Karpas-422 (cell line): ENCODE results near the gene SH3GLB2. TPM values are rescaled to one million over a fixed set of nuclear protein-coding genes. Genes with fewer than 3 reads are reported as not detected.

ENCODE experiments used
- DNase-seq: peaks from one replicate; pipeline ENCODE4 v3.0.0-alpha.2; 2015
- H2AFZ ChIP-seq: fragments of 200-600 bp; sonication (generic); 2 replicates; pipeline ENCODE4 v1.6.1; 2014; ENCODE audit warnings: antibody characterized with exemption, low read length, mixed read lengths
- H3K27ac ChIP-seq: fragments of 200-600 bp; sonication (generic); 2 replicates; pipeline ENCODE4 v1.5.1; 2014; ENCODE audit warnings: mild to moderate bottlenecking, low read length, moderate library complexity
- H3K27me3 ChIP-seq: fragments of 200-600 bp; sonication (generic); 2 replicates; pipeline ENCODE4 v1.6.1; 2014; ENCODE audit warnings: low read length, mixed read lengths
- H3K36me3 ChIP-seq: fragments of 200-600 bp; sonication (generic); 2 replicates; pipeline ENCODE4 v1.6.1; 2014; ENCODE audit warnings: low read length, mixed read lengths; ENCODE audit not compliant: insufficient read depth
- H3K4me1 ChIP-seq: fragments of 200-600 bp; sonication (generic); 2 replicates; pipeline ENCODE4 v1.6.1; 2014; ENCODE audit warnings: mild to moderate bottlenecking, low read length, mixed read lengths
- H3K4me2 ChIP-seq: fragments of 200-600 bp; sonication (generic); 2 replicates; pipeline ENCODE4 v1.6.1; 2014; ENCODE audit warnings: low read length, low read depth, mild to moderate bottlenecking; ENCODE audit not compliant: poor library complexity, severe bottlenecking
- H3K4me3 ChIP-seq: fragments of 200-600 bp; sonication (generic); 2 replicates; pipeline ENCODE4 v1.5.1; 2014; ENCODE audit warnings: mild to moderate bottlenecking, antibody characterized with exemption, low read length, mixed read lengths
- H3K79me2 ChIP-seq: fragments of 200-600 bp; sonication (generic); 2 replicates; pipeline ENCODE4 v1.6.1; 2014; ENCODE audit warnings: mild to moderate bottlenecking, low read length, mixed read lengths
- H3K9ac ChIP-seq: fragments of 200-600 bp; sonication (generic); 2 replicates; pipeline ENCODE4 v1.6.0; 2014; ENCODE audit warnings: low read length
- H3K9me2 ChIP-seq: fragments of 200-600 bp; sonication (generic), shearing (Covaris generic); replicated peaks from 2 replicates; pipeline ENCODE4 v1.6.0; 2014; ENCODE audit warnings: mild to moderate bottlenecking, low read length, moderate library complexity; ENCODE audit not compliant: insufficient read depth
- H3K9me3 ChIP-seq: fragments of 300-700, 200-600 bp; sonication (generic); 2 replicates; pipeline ENCODE4 v1.6.1; 2014; ENCODE audit warnings: low read length, mixed read lengths
- H4K20me1 ChIP-seq: fragments of 200-600 bp; sonication (generic); 2 replicates; pipeline ENCODE4 v1.6.1; 2014; ENCODE audit warnings: mild to moderate bottlenecking, antibody characterized with exemption, low read length, low read depth; ENCODE audit not compliant: insufficient read depth
- total RNA-seq: library from RNA; depleted of rRNA; stranded (reverse); fragments of >200 nt; shearing (Covaris generic); gene quantifications from 2 replicates; pipeline ENCODE4 v1.2.3, GENCODE V29; 2014; ENCODE audit warnings: low replicate concordance

Gene SH3GLB2
- total RNA-seq, 1 experiment from 2014 or later = 42.1 TPM

GRCh38 chr9:129031514-129031913 lies 3.4 kb upstream of the SH3GLB2 start:
- no peak overlapping the region for H3K9ac ChIP-seq
- H3K27ac ChIP-seq = no peak overlapping the region
- H3K27me3 ChIP-seq = no peaks in the 10 kb centered on the region
- H3K36me3 ChIP-seq = no peaks in the 10 kb centered on the region
- H3K9me3 ChIP-seq = no peaks in the 10 kb centered on the region
- H3K4me2 ChIP-seq = no peak overlapping the region
- H3K4me1 ChIP-seq = peaks cover 19% of the 10 kb centered on the region
- DNase-seq = no peak
- peaks cover 15% of the 10 kb centered on the region for H3K79me2 ChIP-seq
- peaks cover 8% of the 10 kb centered on the region; the same call in 1 of the 2 replicates for H4K20me1 ChIP-seq
- no peak overlapping the region for H3K4me3 ChIP-seq
- H3K9me2 ChIP-seq = no peaks in the 10 kb centered on the region
- H2AFZ ChIP-seq = no peak overlapping the region

GRCh38 chr9:129030191-129030590 lies 2.1 kb upstream of the SH3GLB2 start:
- DNase-seq = no peak
- H3K9me3 ChIP-seq = no peaks in the 10 kb centered on the region
- peaks cover 27% of the 10 kb centered on the region for H3K79me2 ChIP-seq
- H4K20me1 ChIP-seq = peaks cover 8% of the 10 kb centered on the region; the same call in 1 of the 2 replicates
- H3K9me2 ChIP-seq = no peaks in the 10 kb centered on the region
- no peak overlapping the region for H3K4me2 ChIP-seq
- H3K27ac ChIP-seq = no peak overlapping the region
- H3K36me3 ChIP-seq = no peaks in the 10 kb centered on the region
- H3K9ac ChIP-seq = no peak overlapping the region
- peaks cover 21% of the 10 kb centered on the region for H3K4me1 ChIP-seq
- no peak overlapping the region for H2AFZ ChIP-seq
- H3K27me3 ChIP-seq = no peaks in the 10 kb centered on the region
- H3K4me3 ChIP-seq = no peak overlapping the region

GRCh38 chr9:129027685-129028191 lies 393 bp downstream of the SH3GLB2 start:
- peak; percentile 88 for DNase-seq
- peaks cover 21% of the 10 kb centered on the region for H3K4me1 ChIP-seq
- no peaks in the 10 kb centered on the region for H3K9me2 ChIP-seq
- no peak overlapping the region for H2AFZ ChIP-seq
- H3K36me3 ChIP-seq = no peaks in the 10 kb centered on the region
- H3K79me2 ChIP-seq = peaks cover 47% of the 10 kb centered on the region
- H3K27me3 ChIP-seq = no peaks in the 10 kb centered on the region
- H4K20me1 ChIP-seq = peaks cover 8% of the 10 kb centered on the region; the same call in 1 of the 2 replicates
- H3K27ac ChIP-seq = peak overlapping the region; percentile 49; the same call in 1 of the 2 replicates
- peak overlapping the region; percentile 81 for H3K9ac ChIP-seq
- peak overlapping the region; percentile 94 for H3K4me3 ChIP-seq
- H3K4me2 ChIP-seq = peak overlapping the region; percentile 90
- no peaks in the 10 kb centered on the region for H3K9me3 ChIP-seq

- Histone ChIP-seq H3K27ac (peak overlapping the region; percentile 49), H3K9ac (peak overlapping the region; percentile 81), H3K9me2 (no peaks in the 10 kb centered on the region), H4K20me1 (peaks cover 8% of the 10 kb centered on the region; the same call in 1 of the 2 replicates), H3K36me3 (no peaks in the 10 kb centered on the region), H3K4me3 (peak overlapping the region; percentile 94), H3K4me1 (peaks cover 21% of the 10 kb centered on the region), H3K79me2 (peaks cover 52% of the 10 kb centered on the region), H3K4me2 (peak overlapping the region; percentile 90), H3K27me3 (no peaks in the 10 kb centered on the region), H2AFZ (no peak overlapping the region), H3K9me3 (no peaks in the 10 kb centered on the region)
- peak; percentile 72 for DNase-seq
These were observed 877 bp downstream of the SH3GLB2 start for GRCh38 chr9:129027224-129027684.

- Histone ChIP-seq H3K9ac (peak overlapping the region; percentile 81), H4K20me1 (peaks cover 8% of the 10 kb centered on the region; the same call in 1 of the 2 replicates), H3K9me3 (no peaks in the 10 kb centered on the region), H3K79me2 (peaks cover 54% of the 10 kb centered on the region), H3K27ac (peak overlapping the region; percentile 49; the same call in 1 of the 2 replicates), H3K27me3 (no peaks in the 10 kb centered on the region), H3K4me2 (peak overlapping the region; percentile 90), H3K9me2 (no peaks in the 10 kb centered on the region), H3K36me3 (no peaks in the 10 kb centered on the region), H3K4me3 (peak overlapping the region; percentile 94), H3K4me1 (peaks cover 21% of the 10 kb centered on the region), H2AFZ (no peak overlapping the region)
- no peak for DNase-seq
These were observed 1.5 kb downstream of the SH3GLB2 start for GRCh38 chr9:129026442-129027223.

- no peak for DNase-seq
- peaks cover 8% of the 10 kb centered on the region; the same call in 1 of the 2 replicates for H4K20me1 ChIP-seq
- no peaks in the 10 kb centered on the region for H3K27me3 ChIP-seq
- peaks cover 21% of the 10 kb centered on the region for H3K4me1 ChIP-seq
- no peak overlapping the region for H3K27ac ChIP-seq
- H3K36me3 ChIP-seq = no peaks in the 10 kb centered on the region
- no peak overlapping the region for H3K4me3 ChIP-seq
- no peak overlapping the region for H3K4me2 ChIP-seq
- no peaks in the 10 kb centered on the region for H3K9me3 ChIP-seq
- H3K9me2 ChIP-seq = no peaks in the 10 kb centered on the region
- peaks cover 54% of the 10 kb centered on the region for H3K79me2 ChIP-seq
- H2AFZ ChIP-seq = no peak overlapping the region
- H3K9ac ChIP-seq = no peak overlapping the region
These were observed 4.3 kb downstream of the SH3GLB2 start for GRCh38 chr9:129023908-129024233.

GRCh38 chr9:129023036-129023907 lies 4.9 kb downstream of the SH3GLB2 start:
- H3K79me2 ChIP-seq = peaks cover 54% of the 10 kb centered on the region
- no peak overlapping the region for H2AFZ ChIP-seq
- H3K4me2 ChIP-seq = no peak overlapping the region

GRCh38 chr9:129022037-129022436 lies 6.1 kb downstream of the SH3GLB2 start:
- Histone ChIP-seq H3K36me3 (no peaks in the 10 kb centered on the region), H2AFZ (no peak overlapping the region), H3K4me2 (no peak overlapping the region), H4K20me1 (peaks cover 5% of the 10 kb centered on the region; the same call in 1 of the 2 replicates), H3K27me3 (no peaks in the 10 kb centered on the region), H3K27ac (no peak overlapping the region), H3K9me3 (no peaks in the 10 kb centered on the region), H3K79me2 (peaks cover 45% of the 10 kb centered on the region), H3K9me2 (no peaks in the 10 kb centered on the region), H3K4me3 (no peak overlapping the region), H3K4me1 (peaks cover 12% of the 10 kb centered on the region), H3K9ac (no peak overlapping the region)
- no peak for DNase-seq

More at GRCh38 chr9:129023036-129023907, 4.9 kb downstream of the SH3GLB2 start:
- Histone ChIP-seq H3K27me3 (no peaks in the 10 kb centered on the region), H3K36me3 (no peaks in the 10 kb centered on the region), H3K9me3 (no peaks in the 10 kb centered on the region), H3K9ac (no peak overlapping the region), H3K4me3 (no peak overlapping the region), H3K27ac (no peak overlapping the region), H3K9me2 (no peaks in the 10 kb centered on the region), H4K20me1 (peaks cover 8% of the 10 kb centered on the region; the same call in 1 of the 2 replicates), H3K4me1 (peaks cover 17% of the 10 kb centered on the region)
- no peak for DNase-seq
